GM19239 (cell line): ENCODE data around the gene ROM1.
"Not testable (repeated sequence)": the region's sequence is repeated elsewhere in the genome, so short reads cannot be mapped to it uniquely, and the experiment has no call there.

Experiments
- DNase-seq: peaks from one replicate; pipeline ENCODE4 v3.0.0; 2011; ENCODE audit warnings: low spot score; ENCODE audit not compliant: insufficient read length
- FAIRE-seq: peaks from 2 replicates; lab custom pipeline; 2011; peaks lifted over from hg19 to GRCh38; lab: Jason Lieb, UNC

The ROM1 gene

DNA sequence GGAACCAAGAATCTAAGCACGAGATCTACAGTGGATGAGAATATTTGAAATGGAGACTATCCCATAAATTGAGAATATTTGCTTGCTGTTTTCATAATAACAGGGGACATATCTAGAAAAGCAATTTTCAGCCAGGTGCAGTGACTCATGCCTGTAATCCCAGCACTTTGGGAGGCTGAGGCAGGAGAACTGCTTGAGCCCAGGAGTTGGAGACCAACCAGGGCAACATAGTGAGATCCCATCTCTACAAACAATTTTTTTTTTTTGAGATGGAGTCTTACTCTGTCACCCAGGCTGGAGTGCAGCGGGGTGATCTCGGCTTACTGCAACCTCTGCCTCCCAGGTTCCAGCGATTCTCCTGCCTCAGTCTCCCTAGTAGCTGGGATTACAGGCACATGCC, 31.3 kb upstream of the ROM1 start:
- FAIRE-seq, result not testable (repeated sequence)

DNA sequence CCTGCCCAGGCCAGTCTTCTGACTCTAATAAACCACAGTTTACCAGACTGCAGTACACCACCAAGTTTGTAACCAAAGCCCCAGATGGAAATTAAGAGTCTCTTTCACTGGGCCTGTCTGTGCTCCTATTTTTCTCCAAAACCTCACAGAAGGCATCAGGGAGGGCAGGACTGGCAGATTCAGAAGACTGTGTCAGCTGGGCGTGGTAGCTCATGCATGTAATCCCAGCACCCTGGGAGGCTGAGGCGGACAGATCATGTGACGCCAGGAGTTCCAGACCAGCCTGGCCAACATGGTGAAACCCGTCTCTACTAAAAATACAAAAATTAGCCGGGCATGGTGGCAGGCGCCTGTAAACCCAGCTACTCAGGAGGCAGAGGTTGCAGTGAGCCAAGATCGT, 27.7 kb upstream of the ROM1 start:
- DNase-seq, FAIRE-seq: not testable (repeated sequence)

More for the DNA sequence above, 31.3 kb upstream of the ROM1 start:
- not testable (repeated sequence) for DNase-seq

DNA sequence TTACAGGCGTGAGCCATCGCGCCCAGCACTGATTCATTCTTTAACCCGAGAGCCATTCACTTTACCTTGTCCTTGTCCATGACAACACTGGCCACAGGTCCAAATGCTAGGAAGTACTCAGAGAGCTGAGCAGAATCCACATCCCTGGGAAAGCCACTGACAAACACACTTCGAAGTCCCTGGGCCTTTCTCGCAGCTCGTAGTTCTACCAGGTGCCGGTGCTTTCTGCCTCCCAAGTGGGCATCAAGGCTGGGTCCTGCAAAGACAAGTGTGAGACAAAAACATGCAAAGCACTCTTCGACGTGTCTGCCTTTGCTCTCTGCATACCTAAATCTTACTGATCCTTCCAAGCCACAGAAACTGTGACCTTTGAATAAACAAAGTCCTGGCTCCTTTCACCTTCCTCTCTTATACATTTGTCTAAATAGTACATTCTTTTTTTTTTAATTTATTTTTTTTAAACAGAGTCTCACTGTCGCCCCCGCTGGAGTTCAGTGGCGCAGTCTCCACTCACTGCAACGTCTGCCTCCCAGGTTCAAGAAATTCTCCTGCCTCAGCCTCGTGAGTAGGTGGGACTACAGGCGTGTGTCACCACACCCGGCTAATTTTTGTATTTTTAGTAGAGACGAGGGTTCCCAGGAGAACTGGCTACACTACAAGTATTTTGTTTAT, 24.0 kb upstream of the ROM1 start:
- no peak for DNase-seq
- no peak for FAIRE-seq

GRCh38 chr11:62591448-62592145, 21.5 kb upstream of the ROM1 start, which contains the start of gene TUT1:
Gene TUT1 (minus strand): TSS chr11:62591523. CDS start chr11:62591485, 38 bp downstream.
- DNase-seq (peak; percentile 84), FAIRE-seq (peak; percentile 96)

- FAIRE-seq, result no peak
- DNase-seq, result no peak
Observed at GRCh38 chr11:62592146-62592815, 20.8 kb upstream of the ROM1 start.

DNA sequence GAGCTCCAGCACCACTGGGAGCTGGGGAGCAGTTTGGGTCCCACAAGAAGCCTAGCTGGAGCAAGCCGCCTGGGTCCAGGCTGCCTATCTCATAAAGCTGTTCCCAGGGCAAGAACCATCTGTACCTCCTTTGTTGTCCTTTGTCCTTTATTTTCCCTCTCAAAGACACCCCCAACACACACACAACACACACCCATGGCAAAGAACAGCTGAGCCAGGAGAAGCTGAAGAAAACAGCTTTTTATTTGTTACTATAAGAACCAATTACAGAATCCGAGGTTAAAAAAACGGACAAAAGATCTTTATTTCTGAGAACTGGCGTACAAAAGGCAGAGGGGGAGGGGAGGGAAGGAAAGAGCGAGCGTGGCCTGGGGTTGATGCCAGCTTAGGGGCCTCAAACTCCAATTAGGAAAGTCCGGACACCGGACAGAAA, 20.1 kb upstream of the ROM1 start:
- no peak for FAIRE-seq
- DNase-seq, result no peak

- FAIRE-seq, result peak; percentile 71
- no peak for DNase-seq
Observed at GRCh38 chr11:62593434-62594044, 19.5 kb upstream of the ROM1 start.

GRCh38 chr11:62595124-62595523, 17.9 kb upstream of the ROM1 start:
- FAIRE-seq (no peak), DNase-seq (no peak)

GRCh38 chr11:62599069-62599696, 13.9 kb upstream of the ROM1 start:
- DNase-seq, result peak; percentile 91
- FAIRE-seq, result peak; percentile 96

DNA sequence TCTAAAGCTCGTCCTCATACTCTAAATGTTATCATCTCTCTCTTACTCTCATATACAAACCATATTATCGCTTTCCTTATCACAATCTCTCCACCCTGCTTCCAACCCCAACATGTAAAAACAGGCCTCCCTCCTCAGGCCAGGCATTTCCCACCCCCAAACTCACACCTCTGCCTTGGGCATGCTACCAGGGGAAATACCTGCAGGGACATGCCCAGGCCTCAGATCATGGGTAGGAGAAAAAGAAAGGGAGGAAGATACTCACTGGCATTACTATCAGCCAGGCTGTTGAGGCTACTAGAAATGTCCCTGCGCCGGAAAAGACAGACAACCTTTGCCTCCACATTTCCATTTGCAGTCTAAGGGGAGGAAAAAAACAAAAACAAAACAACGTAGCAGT, 13.2 kb upstream of the ROM1 start:
- FAIRE-seq, result peak; percentile 21
- no peak for DNase-seq

GRCh38 chr11:62600367-62601121, 12.5 kb upstream of the ROM1 start:
- FAIRE-seq, result no peak
- no peak for DNase-seq

DNA sequence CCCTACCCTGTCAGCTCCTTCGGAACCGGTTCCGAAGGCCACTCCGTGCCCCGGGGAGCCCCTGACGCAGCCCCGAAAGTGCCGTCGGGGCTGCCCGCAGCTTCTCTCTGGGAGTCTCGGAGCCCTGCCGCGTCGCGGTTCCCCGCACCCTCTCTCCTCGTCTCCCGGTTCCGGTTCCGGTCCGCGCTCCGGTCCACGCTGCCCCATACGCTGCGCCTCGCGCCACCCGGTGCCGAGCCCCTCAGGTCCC, 12.0 kb upstream of the ROM1 start:
- DNase-seq (no peak), FAIRE-seq (no peak)

- peak; percentile 96 for FAIRE-seq
- DNase-seq, result peak; percentile 98
Observed at GRCh38 chr11:62601372-62602140, 11.5 kb upstream of the ROM1 start, which contains the start of gene MTA2. Gene MTA2 (minus strand): TSS chr11:62601865. CDS start chr11:62601450, 415 bp downstream.

DNA sequence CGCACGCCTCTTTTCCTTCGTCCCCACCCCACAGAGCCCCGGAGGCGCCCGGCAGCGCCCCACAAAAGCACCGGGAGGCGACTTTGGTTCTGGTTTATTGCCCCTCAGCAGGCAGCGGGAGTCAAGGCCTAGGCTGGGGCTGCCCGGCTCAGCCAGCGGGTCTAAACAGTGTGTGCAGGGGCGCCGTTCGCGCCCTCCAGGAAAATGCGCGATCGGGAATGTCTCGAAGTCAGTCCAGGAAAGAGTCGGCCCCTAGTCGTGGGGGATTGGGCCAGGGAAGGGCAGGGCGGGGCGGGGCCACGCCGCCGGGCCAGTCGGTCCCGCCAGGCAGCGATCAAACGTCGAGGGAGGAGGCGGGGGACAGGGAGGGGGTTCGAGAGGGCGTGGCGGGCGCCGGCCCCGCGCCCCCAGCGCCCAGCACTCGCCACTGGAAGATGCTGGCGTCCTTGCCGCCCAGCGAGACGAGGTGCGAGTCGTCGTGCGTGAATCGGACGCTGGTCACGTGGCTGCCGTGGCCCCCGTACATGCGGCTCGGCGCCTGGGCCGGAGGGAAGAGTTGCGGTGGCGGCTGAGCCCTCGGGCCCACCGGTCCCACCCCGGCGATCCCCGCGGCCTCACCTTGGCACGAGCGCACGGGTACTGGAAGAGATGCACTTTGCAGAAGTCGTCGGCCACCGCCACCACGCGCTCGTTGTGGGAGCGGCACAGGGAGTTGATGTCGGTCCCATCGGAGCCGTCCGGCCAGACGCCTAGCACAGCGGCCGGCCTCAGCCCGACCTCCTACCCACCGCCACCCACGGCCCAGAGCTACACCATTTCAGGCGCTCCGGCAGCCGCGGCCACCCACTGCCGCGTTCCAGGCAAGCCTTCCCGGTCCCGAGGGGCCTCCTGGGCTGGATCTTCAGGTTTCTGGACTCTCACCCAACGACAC, 10.7 kb upstream of the ROM1 start:
- FAIRE-seq (no peak), DNase-seq (no peak)

DNA sequence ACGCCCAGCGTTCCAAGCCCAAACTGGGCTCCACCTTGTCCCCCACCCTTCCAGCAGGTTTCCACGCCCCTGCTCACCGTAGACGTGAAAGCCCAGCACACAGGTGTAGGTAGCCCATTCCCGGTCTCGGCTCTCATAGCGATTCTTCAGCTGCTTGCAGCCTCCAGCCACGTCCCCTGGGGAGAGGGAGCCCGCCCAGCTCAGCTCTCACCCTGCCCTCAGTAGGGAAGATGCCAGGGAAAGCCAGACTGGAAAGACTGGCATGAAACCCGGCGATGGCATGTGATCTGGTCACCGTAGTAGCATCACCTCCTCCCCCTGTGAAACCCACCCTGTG, 10.0 kb upstream of the ROM1 start:
- no peak for FAIRE-seq

GRCh38 chr11:62603776-62604299, 9.2 kb upstream of the ROM1 start:
- DNase-seq, result no peak
- FAIRE-seq, result no peak

More for the DNA sequence above, 10.0 kb upstream of the ROM1 start:
- no peak for DNase-seq

DNA sequence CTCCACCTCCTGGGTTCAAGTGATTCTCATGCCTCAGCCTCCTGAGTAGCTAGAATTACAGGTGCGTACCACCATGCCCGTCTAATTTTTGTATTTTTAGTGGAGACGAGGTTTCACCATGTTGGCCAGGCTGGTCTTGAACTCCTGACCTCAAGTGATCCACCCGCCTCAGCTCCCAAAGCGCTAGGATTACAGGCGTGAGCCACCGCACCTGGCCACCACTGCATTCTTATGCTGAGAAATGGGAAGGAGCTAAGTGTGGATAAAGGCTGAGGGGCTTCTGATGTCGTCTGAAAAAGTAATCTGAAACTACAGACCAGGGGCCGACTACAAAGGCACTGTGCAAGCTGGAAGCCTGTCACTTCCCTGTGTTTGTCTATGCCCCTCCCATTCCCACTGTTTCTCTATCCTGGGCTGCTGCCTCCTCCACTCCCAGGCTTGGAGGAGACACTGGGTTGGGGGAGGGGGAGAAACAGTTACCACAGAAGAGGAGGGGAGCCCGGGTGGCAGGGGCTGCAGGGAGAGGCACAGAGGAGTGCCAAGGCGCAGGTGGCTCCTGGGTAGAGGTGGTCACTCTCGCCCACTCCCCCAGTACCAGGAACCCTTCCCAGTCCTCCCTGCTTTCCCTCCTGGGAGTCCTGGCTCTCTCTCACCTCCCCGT, 8.5 kb upstream of the ROM1 start:
- DNase-seq, result no peak
- no peak for FAIRE-seq
